IPS-NIHi11 (cell line): ENCODE measurements around the gene MRGPRG.

Experiments
- DNase-seq: peaks from one replicate; pipeline ENCODE4 v3.0.0; 2012; ENCODE audit warnings: mixed read lengths, low spot score

The MRGPRG gene

GRCh38 chr11:3207526-3208189 lies 11.0 kb downstream of the MRGPRG start:
- DNase-seq, result no peak

DNA sequence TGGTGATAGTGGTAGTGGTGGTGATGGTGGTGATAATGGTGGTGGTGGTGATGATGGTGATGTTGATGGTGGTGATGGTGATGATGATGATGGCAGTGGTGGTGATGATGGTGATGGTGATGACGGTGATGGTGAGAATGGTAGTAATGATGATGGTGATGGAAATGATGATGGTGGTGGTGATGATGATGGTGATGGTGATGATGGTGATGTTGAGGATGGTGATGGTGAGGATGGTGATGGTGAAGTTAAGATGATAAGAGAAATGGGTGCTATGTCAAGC lies 11.8 kb downstream of the MRGPRG start:
- no peak for DNase-seq

DNA sequence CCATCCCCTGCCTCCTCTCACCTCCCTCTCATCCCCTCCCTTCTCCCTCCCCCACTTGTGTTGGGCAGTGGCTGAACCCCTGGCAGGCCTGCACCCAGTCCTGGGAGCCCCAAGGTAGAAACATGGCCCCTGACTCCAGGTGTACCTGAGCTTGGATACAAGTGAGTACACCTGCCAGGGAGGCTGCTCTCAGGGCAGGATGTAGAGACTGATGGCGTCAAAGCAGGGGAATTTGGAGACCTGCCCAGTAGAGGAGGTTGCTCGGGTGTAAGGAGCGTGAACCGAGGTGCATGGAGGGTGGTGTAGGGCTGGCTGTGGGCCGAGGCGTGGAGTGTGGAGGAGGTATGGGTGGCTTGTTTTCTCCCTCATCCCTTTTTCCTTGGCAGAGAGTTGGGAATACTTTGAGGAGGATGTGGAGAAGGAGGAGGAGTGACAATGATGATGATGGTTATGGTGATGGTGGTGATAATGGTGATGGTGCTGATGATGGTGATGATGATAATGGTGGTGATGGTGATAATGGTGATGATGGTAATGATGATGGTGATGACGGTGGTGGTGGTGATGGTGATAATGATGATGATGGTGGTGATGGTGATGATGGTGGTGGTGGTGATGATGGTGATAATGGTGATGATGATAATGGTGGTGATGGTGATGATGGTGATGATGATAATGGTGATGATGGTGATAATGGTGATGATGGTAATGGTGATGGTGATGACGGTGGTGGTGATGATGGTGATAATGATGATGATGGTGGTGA lies 12.3 kb downstream of the MRGPRG start:
- no peak for DNase-seq

DNA sequence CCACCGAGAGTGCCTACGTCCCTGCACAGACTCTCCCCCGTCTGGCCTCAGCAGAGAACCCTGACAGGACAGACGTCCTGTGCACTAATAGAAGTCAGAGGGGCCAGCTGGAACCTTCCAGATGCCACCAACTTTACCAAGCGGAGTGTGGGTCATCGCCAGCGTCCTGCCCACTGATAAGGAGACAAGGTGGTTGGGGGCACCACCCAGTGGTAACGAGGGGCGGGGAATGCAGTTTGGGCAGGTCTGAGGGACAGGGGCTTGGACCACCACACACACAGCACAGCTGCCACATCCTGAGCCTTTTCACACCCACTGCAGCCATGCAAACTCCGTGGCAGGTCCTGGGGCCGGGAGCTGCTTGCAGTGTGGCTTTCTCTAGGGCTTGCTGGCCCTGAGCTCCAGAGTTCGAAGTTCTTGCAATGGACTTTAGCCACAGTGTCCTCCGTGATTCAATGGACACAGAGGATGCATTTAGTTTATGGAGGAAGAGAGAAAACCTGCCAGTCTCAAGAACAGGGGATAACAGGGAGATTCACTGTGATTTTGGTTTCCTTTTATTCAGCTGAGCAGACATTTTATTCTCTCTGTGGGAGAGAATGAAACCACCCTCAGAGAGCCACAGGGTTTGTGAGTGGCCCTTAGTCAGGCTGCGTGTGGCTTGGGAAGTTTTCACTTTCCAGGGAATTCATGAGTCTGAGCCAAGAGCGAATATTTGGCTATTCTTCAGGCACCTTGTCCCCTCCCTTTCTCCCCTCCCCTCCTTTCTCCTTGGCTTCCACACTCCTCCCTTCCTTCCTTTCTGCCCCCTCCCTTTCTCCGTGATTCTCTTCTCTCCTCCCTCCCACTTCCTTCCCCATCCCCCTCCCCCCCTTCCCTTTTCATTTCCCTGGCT lies 13.1 kb downstream of the MRGPRG start:
- DNase-seq, result no peak

DNA sequence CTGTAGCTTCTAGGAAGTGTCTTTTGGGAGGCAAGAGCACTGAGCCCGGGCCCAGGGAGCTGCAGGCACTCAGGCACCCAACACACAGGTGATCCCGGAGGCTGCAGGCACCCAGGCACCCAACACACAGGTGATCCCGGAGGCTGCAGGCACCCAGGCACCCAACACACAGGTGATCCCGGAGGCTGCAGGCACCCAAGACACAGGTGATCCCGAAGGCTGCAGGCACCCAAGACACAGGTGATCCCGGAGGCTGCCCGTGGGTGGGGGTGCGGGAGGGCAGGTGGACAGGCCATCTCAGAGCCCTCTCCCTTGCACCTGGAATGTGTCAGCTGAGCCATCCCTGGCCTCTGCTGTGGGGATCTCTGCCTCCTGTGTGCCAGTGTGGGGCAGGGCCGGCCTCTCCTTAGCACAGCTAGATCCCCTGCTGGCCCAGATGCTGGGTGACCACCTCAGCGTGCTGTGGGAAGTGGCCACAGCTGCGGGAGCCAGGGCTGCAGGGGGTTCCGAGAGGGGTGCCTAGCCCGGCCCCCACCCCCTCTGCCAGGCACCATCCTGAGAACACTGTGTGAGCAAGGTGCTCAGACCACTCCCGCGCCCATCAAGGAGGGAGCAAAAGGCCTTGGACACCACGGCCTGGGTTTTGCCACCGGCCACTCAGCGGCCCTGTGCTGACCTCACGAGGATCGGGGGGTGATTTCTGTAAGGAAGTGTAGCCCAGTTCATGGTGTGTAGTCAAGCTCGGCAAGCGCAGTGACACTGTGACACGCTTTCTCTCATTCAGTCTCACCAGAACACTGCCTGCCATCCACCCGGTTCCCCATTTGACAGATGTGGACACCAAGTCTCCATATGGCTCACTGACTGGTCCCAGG lies 14.2 kb downstream of the MRGPRG start:
- no peak for DNase-seq

DNA sequence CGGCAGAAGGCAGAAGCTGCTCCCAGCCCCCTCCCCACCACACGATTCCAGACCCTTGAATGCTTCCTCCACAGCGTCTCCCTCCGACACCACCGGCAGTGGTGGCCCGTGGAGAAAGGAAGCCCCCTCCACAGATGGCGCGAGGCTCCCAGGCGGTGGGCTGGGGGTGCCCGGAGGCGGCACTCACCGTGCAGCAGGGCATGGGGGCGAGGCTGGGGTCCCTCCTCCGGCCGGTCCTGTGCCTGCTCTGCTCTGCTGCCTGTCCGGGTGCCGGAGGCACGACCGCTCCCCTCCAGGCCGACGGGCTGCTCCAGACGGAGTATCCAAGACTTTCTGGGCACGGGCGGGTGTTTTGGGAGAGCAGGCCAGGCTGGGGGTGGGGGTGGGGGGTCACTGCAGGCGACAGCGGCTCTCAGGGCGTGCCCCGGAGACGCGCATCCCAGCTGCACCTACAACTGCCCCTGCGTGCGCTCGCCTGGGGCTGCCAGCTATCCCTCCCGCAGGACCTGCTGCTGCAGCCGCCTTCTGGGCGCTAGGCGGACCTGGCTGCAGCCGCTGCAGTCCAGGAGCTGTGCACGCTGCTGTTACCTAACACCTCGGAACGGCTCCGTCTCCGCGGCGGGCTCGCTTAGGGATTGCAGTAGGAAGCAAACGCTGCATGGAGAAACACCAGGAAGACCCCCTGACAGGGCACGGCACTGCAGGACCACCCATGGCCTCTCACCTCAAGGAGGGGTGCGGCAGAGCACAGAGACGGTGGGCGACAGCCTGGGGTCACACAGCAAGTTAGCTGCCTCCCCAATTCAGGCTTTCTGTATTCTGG lies 15.2 kb downstream of the MRGPRG start:
- DNase-seq, result peak; percentile 81

DNA sequence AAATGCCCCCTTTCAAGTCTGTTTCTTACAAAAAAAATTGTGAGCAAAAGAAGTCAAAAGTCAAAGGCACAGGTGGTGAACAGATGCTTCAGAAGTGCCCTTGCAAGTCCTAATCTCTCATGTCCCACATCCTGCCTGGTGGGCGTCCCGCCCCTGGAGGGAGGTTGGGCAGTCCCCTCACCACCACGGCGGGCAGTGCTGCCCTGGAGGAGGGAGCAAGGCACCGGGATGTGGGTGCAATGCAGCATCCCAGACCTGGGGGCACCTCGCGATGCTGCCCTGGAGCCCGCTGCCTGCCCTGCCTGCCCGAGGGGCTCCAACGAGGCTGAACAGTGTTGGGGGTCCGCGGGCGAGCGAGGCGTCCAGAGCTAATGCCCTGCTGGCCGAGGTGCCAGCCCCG lies 15.9 kb downstream of the MRGPRG start:
- DNase-seq, result no peak

DNA sequence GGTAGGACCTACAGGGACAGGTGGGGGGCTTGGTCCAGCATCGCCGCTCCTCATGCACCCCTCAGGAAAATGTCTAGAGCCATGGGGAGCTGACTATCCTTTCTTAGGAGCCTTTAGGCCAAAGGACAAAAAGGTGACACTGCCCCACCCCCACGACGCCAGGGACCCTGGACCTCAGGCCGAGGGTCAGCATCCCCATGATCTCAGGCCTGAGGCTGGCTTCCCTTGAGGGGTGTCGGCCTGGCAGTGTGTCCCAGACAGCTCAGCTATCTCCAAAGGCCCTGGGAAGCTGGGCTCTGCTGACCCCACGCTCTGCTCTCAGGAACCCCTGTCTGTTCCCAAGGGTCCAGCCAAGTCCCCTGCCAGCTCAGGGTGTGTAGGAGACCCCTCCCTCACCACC lies 16.3 kb downstream of the MRGPRG start:
- DNase-seq, result no peak

DNA sequence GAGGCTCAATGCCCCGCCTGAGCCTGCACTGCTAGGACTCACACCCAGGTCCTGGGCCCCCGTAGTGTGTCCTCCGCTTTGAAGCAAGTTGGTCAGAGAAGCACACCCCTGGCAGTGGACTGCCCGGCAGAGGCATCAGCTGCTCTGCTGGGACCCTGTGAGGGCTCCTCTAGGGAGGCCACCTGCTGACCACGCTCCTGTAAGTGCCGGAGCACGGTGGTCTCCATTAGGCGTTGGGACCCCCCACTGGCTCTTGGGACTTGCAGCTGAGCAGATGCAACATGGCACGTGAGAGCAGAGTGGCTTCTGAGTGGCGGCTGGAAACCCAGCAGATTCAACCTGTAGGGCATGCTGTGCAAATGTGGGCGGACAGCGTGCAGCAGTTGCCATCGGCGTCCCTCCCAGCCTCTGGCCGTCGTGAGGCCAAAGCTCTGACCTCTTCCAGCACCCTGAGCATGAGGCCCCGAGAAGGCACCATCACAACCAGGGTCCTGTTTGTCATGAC lies 16.9 kb downstream of the MRGPRG start:
- DNase-seq, result no peak

DNA sequence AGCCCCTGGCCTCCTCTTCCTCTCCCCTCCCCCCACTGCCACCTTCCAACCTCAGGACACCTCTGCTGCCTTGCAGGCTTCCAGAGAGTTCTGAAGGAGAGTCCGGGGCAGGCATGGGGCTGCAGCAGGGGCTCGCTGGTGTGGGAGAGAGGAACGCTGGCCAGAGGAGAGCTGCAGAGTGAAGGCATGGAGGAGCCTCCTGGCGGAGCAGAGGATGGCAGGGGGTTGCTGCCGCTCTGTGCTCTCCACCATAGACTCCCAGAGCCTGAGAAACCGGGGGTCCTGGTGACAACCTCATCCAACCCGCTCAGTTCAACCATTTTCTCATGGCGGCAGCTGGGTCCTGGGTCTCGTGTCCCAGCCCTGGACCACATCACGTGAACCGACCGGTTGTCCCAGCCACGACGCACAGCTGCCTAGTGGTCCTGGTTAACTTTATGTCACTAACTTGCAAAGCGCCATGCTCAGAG lies 17.5 kb downstream of the MRGPRG start:
- DNase-seq, result no peak

GRCh38 chr11:3200388-3201111 lies 18.1 kb downstream of the MRGPRG start:
- DNase-seq, result no peak

DNA sequence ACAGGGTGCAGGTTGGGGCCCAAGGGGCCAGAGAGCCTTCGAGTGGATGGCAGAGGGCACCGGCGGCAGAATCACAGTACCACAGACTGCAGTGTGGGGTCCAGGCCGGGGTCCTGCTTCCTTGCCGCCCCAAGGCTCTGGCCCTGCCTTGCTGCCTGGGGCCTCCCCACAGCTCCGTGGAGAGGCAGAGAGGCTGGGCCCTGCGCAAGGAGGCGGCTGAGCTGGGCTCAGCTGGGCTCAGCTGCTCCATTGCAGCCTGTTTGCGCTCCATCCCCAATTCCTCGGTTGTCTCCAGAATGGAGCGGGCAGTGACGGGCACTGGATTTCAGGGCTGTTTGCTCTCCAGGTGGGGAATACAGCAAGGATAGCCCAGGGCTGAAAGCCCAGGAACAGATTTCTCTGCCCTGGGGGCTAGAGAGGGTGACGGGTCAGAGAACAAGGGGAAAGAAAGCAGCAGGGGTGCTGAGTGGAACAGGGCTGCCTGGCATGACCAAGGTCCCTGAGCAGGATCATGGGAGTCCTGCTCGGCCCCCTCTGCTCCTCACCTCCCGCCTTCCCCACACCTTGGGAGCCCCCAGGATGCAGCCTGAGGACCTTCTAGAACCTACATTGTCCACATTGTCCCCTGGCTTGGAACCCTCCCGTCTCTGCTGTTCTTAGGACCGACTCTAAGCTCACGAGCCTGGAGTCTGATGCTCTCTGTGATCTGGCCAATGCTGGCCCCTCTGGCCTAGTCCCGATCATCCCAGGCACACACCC lies 18.9 kb downstream of the MRGPRG start:
- no peak for DNase-seq

DNA sequence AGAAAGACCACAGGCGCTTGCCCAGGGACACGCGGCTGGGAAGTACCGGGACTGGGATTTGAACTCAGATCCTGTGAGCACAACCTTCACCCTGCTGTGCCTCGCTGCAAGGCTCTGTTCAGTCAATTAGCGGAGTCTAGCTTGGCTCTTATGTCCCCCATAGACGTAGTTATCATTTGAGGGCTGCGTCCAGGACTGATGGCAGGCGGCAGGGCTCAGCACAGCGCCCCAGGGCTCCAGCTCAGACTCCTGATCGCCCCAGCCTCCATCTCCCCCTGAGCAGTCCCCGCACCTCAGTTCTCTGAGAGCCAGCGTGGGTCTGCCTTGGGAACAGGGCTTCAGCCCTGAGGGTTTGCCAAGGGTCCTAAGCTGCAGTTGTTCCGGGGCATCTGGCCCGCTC lies 19.8 kb downstream of the MRGPRG start:
- DNase-seq, result no peak

- DNase-seq, result no peak
These were observed 20.6 kb downstream of the MRGPRG start for GRCh38 chr11:3197878-3198528.

DNA sequence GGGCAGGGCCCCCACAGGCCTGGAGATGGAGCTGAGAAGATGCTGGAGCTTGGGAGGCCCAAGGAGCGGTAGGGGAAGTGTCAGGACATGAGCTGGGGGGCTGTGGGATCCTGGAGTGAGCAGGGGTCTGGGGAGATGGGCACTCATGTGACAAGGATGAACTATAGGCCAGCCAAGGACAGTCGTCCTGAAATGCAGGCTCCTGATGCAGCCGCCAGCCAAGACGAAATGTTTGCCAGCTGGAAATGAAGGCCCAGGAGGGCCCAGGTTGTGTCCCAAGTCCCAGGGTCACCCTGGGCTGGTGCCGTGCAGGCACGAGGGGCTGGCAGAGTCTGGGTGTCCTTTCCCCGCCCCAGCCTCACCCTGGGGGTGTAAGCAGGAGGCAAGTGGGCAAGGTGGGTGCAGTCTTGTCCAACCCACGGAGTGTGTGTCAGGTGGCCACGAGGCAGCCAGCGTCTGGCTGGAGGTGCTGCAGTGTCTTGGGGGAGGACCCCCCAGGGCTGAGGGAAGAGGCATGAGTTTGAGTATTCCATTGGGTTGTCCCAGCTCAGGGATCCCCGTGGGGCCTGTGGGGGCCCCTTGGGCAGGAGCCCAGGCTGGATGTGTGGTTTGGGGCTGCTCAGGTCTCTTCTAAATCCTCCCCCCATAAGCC lies 21.4 kb downstream of the MRGPRG start:
- no peak for DNase-seq

GRCh38 chr11:3196161-3197043 lies 22.2 kb downstream of the MRGPRG start:
- no peak for DNase-seq
